Nucleus accumbens (tissue), 56 donors: Measurements from ENCODE around the gene MAP3K15.
"Not testable (repeated sequence)": the region's sequence is repeated elsewhere in the genome, so short reads cannot be mapped to it uniquely, and the experiment has no call there.

Source experiments
- DNase-seq, 56 donors: peaks; one replicate each; lab custom pipeline; 2025; lab: John Stamatoyannopoulos, UW

The MAP3K15 gene

DNA sequence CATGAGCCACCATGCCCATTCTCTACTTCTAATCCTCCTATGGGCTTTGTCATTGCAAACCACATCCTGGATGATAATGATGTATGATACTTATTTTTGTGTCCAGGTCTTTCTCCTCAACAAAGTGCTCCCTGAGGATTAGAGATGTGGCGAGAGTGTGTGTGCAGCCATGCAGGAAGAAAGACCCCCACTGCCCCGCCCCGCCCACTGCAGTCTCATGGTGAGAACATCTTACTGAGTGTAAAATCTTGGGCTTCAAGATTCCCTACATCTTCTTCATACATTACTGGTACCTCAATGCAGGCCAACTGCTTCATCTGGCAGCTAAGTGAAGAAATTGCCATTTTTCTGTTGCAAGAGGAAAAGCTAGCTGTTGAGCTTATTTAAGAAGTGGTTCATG is 25.9 kb upstream of the MAP3K15 start:
- no peak for DNase-seq

DNA sequence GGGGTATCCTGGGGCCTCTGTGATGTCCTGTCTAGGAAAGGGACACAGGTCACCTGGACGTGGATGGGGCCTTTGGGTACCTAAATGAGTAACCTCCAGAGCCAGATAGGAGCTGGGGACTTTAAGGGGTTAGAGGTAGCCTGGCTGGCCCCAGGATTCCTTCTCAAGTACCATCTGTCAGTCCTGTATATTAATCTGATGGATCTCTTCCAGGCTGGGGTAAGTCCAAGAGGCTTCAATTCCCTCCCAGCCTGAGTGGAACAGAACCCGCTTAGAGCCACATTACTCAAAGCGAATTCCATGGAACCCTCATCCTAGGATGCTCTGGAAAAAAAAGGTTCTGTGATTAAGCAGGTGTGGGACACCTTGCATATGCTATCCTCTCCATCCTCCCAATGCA is 24.8 kb upstream of the MAP3K15 start:
- no peak for DNase-seq

- no peak for DNase-seq
These were observed 24.4 kb upstream of the MAP3K15 start for GRCh38 chrX:19539665-19540064.

- no peak for DNase-seq
These were observed 20.2 kb upstream of the MAP3K15 start for GRCh38 chrX:19535476-19535875.

- DNase-seq, result peak in 1 of 56 donors; percentile 0
These were observed 17.4 kb upstream of the MAP3K15 start for GRCh38 chrX:19532709-19533108.

GRCh38 chrX:19517965-19518364 is 2.7 kb upstream of the MAP3K15 start:
- no peak for DNase-seq

GRCh38 chrX:19515615-19516105 is 352 bp upstream of the MAP3K15 start:
- no peak for DNase-seq

- peak in 1 of 56 donors; percentile 0 for DNase-seq
These were observed 1.9 kb downstream of the MAP3K15 start for GRCh38 chrX:19513383-19513782.

DNA sequence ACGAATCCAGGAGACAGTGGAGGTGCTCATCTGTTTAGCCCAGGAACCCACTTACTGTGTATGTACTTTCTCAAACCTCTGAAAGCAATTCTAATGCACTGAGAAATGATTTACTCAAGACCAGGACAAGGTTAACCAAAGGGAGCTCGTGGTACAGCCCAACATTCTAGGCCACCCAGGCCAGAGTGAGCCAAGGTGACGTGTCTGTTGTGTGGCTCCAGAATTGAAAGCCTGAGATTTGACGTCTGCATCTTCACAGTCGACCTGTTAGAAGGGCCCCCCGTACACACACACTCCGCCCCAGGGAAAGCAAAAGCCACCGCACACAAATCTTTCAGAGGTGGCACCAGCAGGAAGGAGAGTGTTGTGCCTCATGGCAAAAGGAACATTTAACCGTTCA is 2.3 kb downstream of the MAP3K15 start:
- DNase-seq, result no peak

DNA sequence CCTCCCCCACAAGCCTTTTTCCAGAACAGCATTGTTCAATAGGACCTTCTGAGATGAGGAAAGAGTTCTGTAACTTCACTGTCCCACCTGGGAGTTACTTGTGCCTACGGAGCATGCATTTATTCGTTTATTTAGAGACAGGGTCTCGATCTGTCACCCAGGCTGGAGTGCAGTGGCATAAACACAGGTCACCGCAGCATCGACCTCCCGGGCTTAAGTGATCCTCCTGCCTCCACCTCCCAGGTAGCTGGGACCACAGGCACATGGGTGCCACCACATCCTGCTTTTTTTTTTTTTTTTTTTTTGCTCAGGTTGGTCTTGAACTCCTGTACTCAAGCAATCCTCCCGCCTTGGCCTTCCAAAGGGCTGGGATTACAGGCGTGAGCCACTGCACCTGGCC is 2.9 kb downstream of the MAP3K15 start:
- no peak for DNase-seq

DNA sequence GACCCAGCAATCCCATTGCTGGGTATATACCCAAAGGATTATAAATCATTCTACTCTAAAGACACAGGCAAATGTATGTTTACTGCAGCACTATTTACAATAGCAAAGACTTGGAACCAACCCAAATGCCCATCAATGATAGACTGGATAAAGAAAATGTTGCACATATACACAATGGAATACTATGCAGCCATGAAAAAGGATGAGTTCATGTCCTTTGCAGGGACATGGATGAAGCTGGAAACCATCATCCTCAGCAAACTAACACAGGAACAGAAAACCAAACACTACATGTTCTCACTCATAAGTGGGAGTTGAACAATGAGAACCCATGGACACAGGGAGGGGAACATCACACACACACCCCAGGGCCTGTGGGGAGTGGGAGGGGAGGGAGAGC is 3.5 kb downstream of the MAP3K15 start:
- not testable (repeated sequence) for DNase-seq

DNA sequence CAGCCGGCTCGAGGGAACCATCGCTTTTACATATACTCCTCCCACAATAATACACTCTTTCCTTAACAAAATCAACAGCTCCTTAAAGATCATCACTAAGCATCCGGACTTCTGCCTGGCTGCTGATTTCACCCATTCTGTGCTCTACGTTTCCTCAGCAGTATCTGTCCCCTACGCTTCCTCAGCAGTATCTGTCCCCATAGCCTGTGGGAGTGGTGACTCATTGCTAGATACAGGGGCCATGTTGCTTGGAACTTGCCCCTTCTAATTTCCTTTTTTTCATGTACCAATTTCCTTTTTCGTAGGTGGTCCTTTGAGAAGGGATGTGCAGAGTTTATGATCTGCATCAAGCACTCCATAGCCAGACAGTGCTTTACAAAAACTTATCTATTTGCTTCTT is 18.6 kb downstream of the MAP3K15 start:
- DNase-seq, result no peak

DNA sequence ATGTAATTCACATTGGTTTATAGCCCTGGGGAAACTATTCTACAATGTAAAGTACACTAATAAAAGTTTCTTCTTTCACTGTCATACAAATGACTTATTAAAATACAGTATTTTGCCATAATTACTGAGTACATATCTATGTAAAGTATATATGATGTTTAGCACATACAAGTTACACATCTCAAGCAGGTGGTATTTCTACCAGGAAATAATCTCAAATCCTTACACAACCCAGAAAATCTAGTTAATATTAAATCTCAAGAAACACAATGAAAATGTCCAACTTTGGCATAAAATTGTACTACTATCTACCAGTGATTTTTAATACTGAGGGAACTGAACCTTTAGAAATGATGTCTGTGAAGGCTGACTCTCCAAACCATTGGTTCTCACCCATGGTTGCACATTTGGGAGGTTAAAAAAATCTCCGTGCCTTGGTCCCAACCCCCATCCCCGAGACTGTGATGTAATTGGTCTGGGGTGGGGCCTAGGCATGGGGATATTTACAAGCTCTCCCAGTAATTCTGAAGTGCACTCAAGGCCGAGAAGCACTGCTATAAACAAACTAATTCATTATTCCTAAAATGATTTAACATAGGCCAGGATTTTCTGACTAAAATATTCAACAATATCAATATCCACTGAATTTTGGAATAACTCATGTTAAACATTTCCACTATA is 27.6 kb downstream of the MAP3K15 start:
- DNase-seq, result no peak

GRCh38 chrX:19479458-19479857 is 35.9 kb downstream of the MAP3K15 start:
- no peak for DNase-seq

DNA sequence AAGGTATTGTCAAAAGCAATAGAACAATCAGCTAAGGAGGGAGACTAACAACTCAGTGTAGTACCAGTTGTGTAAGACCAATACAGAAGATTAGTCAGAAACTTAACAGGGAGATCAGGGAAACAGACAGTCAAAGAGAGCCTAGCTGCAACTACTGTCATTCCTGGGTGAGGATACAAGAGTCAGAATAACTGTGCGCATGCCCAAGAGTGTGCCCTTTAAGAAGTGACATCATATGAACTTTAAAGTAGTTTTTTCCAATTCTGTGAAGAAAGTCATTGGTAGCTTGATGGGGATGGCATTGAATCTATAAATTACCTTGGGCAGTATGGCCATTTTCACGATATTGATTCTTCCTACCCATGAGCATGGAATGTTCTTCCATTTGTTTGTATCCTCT is 46.9 kb downstream of the MAP3K15 start:
- not testable (repeated sequence) for DNase-seq

DNA sequence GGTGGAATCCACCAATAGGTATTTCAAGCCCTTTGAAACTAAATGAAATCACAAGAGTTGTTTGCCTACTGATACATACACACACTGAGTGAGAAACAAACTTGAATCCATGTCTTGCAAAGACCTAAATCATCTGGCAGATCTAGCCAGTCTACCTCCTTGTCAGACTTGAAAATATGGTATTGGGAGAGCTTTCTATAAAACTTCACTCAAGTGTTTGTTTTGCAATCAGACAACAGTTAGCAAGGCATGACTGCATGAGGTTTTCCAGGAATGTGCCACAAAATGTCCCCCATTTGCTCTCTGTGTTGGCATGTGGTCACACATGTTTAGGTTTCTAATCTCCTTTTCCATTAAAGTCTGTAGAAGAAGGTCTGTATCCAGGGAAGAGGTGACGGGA is 52.4 kb downstream of the MAP3K15 start:
- DNase-seq, result no peak

- no peak for DNase-seq
These were observed 53.1 kb downstream of the MAP3K15 start for GRCh38 chrX:19462231-19462630.

- no peak for DNase-seq
These were observed 57.6 kb downstream of the MAP3K15 start for GRCh38 chrX:19457662-19458061.

DNA sequence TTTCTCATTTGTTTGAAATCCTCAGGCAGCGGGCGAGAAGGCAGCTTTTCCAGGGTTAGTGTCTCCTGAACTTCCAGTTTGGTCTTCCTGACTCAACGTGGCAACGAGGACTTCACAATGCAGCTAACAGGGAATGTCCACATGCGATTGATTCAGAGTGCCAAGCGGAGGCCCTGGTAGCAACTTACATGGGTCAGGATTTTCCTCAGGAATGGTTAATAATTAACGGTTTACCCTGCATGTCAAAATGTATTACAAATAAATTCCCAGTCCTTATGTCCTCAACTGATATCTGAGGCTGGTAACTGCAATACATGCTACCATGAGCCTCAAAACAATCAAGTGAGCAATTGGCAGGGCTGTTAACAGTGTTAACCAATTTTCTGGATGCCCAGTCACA is 67.2 kb downstream of the MAP3K15 start:
- DNase-seq, result no peak

GRCh38 chrX:19446397-19446796 is 68.9 kb downstream of the MAP3K15 start:
- DNase-seq, result no peak

- not testable (repeated sequence) for DNase-seq
These were observed 69.5 kb downstream of the MAP3K15 start for GRCh38 chrX:19445772-19446171.

- DNase-seq, result no peak
These were observed 71.3 kb downstream of the MAP3K15 start for GRCh38 chrX:19443869-19444526.
